ENCODE data around the gene GDPD5.
"Not testable (repeated sequence)": the region's sequence is repeated elsewhere in the genome, so short reads cannot be mapped to it uniquely, and the experiment has no call there.

GDPD5 gene

DNA sequence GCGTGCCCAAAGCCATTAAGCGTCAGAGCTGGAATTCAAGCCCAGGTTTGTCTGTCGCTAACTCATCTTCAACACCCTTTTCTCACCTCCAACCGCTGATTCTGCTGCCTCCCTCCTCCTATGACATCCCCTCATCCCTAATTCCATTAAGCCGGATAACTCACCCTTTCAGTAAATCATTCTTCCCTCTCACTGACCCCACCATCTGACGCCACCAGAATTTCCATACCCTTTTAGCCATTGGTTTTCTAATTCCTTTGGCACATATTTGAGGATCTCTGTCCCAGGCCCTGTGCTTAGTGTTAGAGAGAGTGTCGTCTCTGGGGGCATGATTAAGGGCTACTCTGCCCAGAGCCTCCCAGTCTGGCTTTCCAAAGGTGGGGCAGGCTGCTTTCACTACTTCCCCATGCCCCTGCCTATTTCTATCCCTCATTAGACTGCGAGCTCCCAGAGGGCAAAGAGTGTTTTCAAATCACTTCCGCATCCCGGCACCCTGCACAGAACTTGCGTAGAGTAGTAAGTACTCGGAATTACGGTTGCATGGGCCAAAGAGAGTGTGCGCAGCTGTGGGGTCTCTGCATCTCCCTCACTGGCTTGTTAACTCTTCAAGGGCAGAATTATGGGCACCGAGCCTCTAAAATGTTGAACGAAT, 96.6 kb downstream of the GDPD5 start:
- no peak for DNase-seq (ENCODE audit: low spot score)

DNA sequence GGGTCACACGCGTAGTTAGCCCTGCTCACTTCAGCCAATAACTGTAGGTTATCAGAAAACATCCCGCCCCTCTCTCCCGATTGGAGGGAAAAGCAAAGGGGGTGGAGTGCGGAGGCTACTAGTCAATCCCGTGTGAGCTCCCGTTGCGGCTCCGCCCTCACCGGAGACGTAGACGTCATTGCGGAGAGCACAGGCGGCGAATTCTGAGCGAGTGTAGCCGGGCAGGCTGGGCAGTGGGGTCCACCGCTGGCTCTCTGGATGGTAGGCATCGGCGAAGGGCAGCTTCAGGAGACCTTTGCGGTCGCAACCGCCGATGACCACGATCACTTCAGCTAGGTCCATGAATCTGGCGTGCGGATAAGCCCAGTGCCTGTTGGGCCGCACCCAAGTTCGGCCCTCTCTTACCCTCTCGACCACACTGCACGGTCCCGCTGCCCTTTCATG, 97.4 kb downstream of the GDPD5 start:
- DNase-seq (ENCODE audit: low spot score) = peak; percentile 89

DNA sequence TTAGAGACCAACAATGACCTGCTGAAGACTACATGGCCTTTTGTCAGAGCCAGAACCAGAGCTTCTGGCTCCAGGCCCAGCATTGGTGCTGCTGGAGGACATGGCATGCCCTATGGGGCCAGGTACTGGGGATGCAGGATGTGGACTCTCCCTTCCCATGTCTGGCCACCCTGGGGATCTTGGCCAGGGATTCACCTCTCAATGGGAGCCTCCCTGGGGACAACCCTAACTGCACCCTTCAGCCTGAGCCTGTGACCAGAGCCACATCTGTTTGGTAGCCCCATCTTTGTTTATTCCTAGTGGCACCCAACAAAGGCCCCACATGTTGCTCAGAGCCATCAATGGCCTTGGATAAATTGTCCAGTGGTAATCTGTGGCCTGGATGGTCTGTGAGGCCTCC, 98.6 kb downstream of the GDPD5 start:
- no peak for DNase-seq (ENCODE audit: low spot score)

DNA sequence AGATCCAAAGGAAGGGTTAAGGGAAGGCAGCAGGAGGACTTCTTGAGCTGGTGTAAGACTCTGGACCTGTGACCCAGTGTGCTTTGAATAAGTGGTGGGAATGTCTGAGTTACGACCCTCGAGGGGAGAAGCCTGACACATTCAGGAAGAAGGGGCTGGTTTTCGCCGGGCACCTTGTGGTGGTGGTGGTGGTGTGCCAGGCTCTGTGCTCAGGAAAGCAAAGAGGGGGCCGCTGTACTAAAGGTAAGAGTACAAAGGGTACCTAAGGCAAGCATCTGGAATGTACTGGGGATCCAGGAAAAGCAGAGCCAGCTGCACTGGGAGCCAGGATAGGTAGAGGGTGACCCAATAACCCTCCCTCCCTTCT, 99.0 kb downstream of the GDPD5 start:
- DNase-seq (ENCODE audit: low spot score) = no peak

DNA sequence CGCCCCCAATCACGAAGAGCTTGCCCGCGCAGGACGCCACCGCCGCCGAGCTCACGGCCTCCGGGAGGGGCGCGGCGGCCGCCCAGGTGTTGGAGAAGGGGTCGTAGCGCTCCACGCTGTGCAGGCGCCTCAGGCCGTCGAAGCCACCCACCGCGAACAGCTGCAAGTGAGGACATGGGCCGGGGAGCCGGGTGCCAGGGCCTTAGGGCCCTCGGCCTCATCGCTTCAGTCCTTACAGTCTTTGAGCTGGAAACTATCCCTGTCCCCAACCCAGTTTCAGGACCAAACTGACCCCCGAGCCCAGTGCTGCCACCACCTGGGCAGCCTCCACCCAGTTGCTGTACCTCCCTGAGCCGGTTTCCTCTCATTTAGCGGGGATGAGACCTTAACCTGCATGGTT, 100.3 kb downstream of the GDPD5 start:
- DNase-seq (ENCODE audit: low spot score) = peak; percentile 81

DNA sequence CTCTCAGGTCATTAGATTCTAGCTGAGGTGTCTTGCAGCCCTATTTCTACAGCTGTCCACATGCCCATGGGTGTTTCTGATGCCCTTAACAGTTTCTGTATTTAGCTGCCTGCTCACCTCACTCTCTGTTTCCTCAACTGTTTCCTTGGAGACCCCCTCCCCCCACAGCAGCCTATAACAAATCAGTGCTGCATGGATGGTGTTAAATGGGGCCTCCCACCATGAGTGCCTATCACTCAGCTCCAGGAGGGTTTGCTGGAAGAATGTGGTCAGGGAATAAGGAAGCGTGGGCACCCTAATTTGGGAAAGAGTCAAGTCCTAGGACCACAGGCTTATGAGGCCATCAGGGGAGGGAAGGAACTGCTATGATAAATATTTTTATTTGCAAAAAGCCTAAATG, 101.3 kb downstream of the GDPD5 start:
- no peak for DNase-seq (ENCODE audit: low spot score)

DNA sequence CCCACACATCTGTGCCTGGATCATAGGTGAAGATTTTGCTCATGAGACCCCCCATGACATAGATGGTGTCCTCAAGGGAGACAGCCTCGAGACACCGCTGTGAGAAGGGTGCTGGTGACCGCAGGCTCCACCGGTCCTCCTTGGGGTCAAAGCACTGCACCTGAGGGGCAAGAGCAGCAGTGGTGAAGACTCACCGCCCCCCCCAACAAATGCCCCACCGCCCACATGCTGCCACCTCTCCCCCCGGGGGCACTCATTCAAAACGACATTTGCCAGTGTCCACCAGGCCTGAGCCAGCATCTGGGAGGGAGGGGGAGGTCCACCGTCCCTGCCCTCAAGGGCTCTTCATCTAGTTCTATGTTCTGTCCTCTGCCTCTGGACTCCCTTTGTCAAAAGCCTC, 102.0 kb downstream of the GDPD5 start:
- DNase-seq (ENCODE audit: low spot score) = no peak

DNA sequence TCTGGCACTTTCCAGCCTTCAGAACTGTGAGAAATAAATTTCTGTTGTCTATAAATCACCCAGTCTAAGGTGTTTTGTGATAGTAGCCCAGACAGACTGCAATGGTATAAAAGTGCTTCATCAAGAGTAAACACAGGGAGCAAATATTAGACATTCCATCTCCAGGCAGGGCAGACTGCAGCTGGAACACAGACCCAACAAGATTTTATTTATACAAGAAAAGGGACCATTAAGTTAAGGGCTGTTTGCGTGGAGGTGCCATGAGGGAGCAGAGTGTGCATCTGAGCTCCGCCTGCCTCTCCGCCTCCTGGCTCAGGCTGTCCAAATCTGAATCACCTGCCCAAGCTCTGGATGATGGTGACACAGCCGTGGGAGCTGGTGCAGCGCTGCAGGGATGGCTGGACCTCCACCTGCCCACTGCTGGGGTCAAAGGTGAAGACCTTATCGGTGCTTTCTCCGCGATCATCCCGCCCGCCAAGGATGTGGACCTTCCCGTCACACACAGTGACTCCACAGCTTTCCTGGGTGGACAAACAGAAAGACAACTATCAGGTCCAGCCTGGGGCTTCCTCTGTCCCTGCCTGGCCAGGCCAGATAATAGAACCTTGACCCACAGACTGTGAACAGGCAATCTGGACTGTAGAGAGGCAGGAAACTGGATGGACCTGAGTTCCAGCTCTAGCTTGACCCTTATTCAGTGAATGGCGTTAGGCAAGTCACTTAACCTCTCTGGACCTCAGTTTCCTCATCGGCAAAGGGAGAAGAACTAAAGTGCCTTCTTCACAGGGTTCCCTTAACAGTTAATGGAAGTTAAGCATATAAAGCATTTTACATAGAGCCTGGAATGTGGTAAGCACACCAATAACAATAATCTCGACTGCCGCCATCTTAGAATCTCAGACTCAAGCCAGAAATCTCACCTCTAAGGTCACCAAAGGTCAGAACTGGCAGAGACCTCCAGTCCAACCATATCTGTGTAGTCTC, 103.2 kb downstream of the GDPD5 start:
- peak; percentile 2 for DNase-seq (ENCODE audit: low spot score)

DNA sequence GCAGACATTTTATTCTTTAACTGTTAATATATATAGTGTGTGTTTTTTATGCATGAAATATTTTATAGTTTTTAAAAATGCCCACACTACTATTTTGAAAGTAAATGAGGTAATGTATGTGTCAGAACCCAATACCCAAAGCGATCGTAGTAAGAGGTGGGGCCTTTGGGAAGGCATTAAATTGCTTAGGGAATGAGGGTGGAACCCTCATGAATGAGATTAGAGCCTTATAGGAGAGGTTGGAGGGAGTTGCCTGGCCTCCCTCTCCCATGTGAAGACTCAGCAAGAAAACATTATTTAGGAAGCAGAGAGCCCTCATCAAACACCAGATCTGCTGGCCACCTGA, 103.9 kb downstream of the GDPD5 start:
- DNase-seq (ENCODE audit: low spot score) = no peak

DNA sequence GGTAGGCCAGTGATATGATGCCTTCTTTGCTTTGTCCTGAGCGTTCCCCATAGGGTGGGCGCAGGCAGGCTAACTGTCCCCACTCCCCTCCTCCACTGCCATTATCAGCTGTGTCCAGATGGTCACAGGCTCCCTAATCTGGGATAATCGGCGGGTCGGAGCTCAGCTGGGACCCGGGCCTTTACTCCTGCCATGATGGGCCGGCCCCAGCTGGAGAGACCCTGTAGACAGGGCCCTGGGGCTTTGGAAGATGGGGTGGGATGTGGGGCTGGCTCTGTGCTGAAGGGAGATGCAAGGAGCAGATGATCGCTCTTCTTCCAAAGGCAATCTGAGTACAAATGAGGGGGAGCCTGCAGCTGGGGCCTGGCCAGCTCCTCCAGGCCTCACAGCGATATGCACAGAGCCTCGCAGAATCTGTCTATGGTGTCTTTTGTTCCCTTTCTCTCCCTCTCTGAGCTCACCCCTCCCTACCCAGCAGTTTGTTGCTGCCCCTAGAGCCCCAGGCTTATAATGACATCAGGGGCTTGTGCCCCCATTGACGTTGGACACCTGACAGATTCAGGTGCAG, 104.6 kb downstream of the GDPD5 start:
- DNase-seq (ENCODE audit: low spot score) = peak; percentile 21

DNA sequence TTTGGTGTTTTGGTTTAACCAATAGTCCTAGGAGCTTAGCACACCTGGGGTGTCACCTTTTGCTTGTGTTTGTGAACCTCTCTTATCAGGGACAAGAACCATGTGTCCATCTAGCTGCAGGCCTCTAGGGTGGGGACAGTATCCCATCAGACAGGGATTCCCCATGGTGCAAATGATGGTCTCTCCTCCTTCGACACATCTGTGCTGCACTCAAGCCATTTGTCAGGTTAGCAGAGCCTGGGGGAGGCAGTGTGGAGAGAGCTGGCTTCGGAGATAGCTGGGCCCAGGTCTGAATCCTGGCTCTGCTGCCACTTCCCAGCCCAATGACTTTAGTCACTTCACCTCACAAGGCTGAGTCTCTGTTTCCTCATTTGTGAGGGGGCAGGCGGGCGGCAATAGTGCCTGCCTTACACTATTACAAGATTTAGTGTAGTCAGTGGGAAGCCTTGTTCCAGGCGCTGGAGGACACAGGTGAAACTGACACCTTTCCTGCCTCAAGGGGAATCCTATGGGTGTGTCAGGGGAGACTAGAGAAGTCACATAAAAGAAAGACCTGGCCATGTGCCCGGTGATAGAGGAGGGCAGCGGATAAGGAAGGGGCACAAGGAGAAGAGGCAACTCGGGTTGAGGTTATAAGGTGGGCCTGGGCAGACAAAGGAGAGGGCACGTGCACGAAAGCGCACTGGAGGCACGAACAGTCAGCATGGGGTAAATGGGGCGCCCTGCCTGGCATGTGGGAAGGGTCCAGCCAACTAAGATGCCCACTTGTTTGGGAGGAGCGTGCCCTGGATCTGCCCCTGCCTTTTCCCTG, 105.3 kb downstream of the GDPD5 start:
- DNase-seq (ENCODE audit: low spot score) = peak; percentile 4

DNA sequence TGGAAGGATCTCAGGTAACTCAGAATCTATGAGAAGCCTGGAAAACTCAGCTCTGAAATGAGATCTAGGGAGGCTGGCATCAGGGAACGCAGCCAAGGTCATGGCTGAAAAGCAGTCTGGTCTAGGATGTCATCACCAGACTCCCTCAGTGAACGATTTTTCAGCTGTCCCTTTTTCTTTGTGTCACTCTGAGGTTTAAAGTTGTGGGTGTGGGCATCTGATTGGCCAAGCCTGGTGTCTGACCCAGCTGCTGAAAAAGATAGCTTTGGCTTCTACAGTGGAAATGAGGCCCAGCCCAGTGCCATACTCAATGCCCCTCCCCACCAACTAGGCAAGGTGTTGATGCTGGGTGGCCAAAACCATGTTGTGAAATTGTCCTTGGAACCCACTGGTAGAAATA, 111.9 kb downstream of the GDPD5 start:
- DNase-seq (ENCODE audit: low spot score) = no peak

DNA sequence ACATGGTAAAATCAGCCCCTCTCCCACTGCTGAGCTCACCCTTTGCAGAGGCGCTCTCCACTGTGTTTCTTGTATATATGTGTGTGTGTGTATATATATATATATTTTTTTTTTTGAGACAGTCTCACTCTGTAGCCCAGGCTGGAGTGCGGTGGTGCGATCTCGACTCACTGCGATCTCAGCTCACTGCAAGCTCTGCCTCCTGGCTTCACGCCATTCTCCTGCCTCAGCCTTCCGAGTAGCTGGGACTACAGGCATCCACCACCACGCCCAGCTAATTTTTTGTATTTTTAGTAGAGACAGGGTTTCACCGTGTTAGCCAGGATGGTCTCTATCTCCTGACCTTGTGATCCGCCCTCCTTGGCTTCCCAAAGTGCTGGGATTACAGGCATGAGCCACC, 112.6 kb downstream of the GDPD5 start:
- DNase-seq (ENCODE audit: low spot score) = not testable (repeated sequence)

DNA sequence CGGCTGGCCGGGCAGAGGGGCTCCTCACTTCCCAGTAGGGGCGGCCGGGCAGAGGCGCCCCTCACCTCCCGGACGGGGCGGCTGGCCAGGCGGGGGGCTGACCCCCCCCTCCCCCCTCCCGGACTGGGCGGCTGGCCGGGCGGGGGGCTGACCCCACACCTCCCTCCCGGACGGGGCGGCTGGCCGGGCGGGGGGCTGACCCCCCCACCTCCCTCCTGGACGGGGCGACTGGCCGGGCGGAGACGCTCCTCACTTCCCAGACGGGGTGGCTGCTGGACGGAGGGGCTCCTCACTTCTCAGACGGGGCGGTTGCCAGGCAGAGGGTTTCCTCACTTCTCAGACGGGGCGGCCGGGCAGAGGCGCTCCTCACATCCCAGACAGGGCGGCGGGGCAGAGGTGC, 115.8 kb downstream of the GDPD5 start:
- DNase-seq (ENCODE audit: low spot score) = not testable (repeated sequence)

DNA sequence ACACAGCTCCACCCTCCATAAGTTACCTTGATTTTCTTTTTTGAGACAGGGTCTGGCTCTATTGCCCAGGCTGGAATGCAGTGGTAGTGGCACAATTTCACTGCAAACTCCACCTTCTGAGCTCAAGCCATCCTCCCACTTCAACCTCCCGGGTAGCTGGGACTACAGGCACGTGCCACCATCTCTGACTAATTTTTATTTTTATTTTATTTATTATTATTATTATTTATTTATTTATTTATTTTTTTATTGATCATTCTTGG, 116.9 kb downstream of the GDPD5 start:
- no peak for DNase-seq (ENCODE audit: low spot score)

DNA sequence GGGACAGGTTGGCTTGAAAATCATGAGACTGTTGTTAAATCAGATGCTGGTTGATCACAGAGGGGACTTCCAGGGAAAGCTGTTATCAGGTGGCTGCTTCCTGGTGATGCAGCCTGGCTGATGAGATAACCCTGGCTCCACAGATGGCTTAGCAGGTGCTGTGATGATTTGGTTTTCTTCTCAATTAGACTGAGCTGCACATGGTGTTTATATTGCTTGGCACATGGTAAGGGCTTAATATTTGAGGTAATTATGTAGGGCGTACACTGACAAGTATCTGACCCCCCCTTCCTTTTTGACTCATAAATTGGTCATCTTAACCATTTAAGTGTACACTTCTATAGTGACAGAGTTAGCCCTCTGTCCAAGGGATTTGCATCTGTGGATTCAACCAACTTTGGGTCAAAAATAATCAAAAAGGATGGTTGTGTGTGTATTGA, 119.4 kb downstream of the GDPD5 start:
- no peak for DNase-seq (ENCODE audit: low spot score)

DNA sequence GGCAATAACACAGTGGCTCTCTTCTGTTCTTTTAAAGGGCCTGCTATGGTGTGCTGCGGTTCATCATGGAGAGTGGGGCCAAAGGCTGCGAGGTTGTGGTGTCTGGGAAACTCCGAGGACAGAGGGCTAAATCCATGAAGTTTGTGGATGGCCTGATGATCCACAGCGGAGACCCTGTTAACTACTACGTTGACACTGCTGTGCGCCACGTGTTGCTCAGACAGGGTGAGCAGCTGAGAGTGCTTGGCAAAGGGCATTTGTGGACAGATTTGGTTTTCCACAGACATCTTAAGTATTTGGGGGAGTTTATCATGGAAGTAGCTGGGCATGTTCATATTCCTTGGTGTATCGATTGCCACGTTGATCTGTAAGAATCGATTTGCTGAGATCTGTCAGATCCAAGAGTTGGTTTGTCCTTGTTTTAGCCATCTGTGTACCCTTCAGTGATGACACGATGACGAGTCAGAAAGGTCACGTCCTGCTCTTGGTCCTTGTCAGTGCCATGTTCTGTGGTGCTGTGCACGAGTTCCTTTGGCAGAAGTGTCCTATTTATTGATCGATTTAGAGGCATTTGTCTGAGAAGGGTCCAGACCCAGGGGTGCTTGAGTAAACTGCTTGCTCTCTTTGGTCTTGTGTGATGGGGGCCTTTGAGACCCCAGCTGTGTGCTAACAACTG, 121.6 kb downstream of the GDPD5 start:
- DNase-seq (ENCODE audit: low spot score) = no peak

DNA sequence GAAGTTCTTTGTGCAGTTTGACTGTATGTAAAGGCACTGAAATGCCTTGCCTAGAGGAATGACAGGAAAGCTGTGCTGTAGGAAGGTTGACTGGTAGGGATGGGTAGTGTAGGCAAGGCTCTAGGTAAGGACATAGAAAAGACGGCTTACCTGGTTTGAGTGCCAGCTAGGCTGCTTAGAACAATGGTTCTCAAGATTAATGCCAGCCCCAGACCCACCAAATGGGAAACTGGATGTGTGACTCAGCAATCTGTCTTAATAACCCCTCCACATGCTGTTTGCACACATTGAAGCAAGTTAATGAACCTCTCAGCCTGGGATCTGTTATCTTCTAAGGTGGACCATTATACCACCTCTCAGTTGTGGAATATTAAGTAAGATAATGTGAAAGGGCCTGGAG, 122.7 kb downstream of the GDPD5 start:
- DNase-seq (ENCODE audit: low spot score) = no peak

DNA sequence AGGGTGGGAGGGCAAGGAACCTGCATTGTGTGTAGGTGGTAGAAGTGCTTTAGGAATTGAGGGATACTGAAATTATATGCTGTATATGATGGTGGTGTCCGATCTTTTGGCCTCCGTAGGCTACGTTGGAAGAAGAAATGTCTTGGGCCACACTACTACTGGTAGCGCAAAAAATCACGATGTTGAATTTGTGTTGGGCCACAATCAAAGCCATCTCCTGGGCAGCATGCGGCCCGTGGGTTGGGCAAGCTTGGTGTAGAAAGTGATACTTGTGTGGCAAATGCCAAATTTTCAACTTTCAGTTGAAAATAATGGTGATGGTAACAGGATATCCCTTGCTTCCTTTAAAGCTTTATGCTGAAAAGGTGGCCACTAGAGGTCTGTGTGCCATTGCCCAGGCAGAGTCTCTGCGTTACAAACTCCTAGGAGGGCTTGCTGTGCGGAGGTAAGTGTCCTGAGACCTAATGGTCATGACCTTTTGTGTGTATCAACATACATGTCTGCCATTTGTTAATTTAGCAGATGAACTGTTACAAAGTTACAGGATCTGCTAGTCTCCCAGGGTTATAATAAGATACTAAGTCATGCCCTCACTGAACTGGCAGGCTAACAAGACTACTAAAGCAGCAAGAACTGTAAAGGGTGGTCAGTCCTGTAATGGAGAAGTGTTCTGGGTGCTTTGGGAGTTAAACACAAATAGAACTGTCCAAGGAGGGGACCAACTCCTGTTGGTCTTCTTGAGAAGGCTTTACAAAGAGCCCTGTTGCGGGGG, 123.6 kb downstream of the GDPD5 start:
- no peak for DNase-seq (ENCODE audit: low spot score)

DNA sequence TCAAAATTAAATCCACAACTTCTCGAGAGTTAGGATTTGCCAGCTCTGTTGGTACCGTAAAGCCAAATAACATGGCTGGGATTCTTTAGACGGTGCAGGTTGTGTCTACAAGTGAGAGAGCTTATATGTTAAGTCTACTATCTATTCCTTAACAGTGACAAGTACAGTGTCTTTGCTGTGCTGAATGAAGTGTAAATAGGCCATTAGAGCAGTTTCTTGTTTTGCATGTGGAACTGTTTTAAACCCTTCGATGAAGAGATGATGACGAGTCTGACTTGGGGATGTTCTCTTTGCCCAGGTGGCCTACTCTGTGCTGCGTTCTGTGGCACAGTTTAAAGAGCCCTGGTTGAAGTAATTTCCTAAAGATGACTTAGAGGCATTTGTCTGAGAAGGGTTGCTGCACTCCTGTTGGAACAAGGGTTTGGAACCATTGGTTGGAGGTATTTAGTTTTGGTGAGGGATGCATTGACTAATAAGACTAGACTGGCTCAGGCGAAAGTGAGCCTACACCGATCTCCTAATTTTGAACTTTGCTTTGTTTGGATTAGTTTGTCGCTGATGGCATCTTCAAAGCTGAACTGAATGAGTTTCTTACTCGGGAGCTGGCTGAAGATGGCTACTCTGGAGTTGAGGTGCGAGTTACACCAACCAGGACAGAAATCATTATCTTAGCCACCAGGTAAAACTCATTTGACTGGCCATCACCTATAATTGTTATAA, 125.4 kb downstream of the GDPD5 start:
- no peak for DNase-seq (ENCODE audit: low spot score)

Measured in iPS-NIHi11 (cell line).